Mesenchymal stem cell (in vitro differentiated cells and primary cell): ENCODE data around the gene HPCAL1.

Source experiments
- DNase-seq: peaks from one replicate; pipeline ENCODE4 v3.0.0-alpha.2; 2013
- H2AFZ ChIP-seq: one replicate; pipeline ENCODE4 v1.6.1; 2013; ENCODE audit warnings: low read depth, mild to moderate bottlenecking, control low read depth, inconsistent platforms, low read length, moderate library complexity
- H2AK5ac ChIP-seq: 2 replicates; pipeline ENCODE4 v1.6.1; 2013; ENCODE audit warnings: low read length, moderate library complexity, mild to moderate bottlenecking, inconsistent platforms; ENCODE audit not compliant: severe bottlenecking
- H2BK120ac ChIP-seq: one replicate; pipeline ENCODE4 v1.6.1; 2013; ENCODE audit warnings: low read depth, mild to moderate bottlenecking, inconsistent platforms, low read length, moderate library complexity
- H2BK12ac ChIP-seq, 2 experiments: one replicate each; pipeline ENCODE4 v1.6.1; 2013; ENCODE audit warnings: inconsistent platforms in 2 of 2, low read length in 2 of 2, mild to moderate bottlenecking in 2 of 2, moderate library complexity in 2 of 2, control low read depth in 1 of 2
- H2BK15ac ChIP-seq: one replicate; pipeline ENCODE4 v1.6.1; 2013; ENCODE audit warnings: mild to moderate bottlenecking, low read depth, inconsistent platforms; ENCODE audit not compliant: poor library complexity, severe bottlenecking
- H2BK5ac ChIP-seq: 2 replicates; pipeline ENCODE4 v1.6.1; 2013; ENCODE audit warnings: low read depth, mild to moderate bottlenecking, low read length, control low read depth, inconsistent platforms; ENCODE audit not compliant: poor library complexity, severe bottlenecking
- H3K14ac ChIP-seq, 2 experiments: one replicate each; pipeline ENCODE4 v1.6.1; 2013; ENCODE audit warnings: inconsistent platforms in 2 of 2, low read length in 2 of 2, control low read depth in 1 of 2, mild to moderate bottlenecking in 1 of 2, moderate library complexity in 1 of 2
- H3K18ac ChIP-seq, 2 experiments: one replicate each; pipeline ENCODE4 v1.6.1; 2013; ENCODE audit warnings: inconsistent platforms in 2 of 2, low read length in 2 of 2, control low read depth in 1 of 2, low read depth in 1 of 2, mild to moderate bottlenecking in 1 of 2
- H3K23ac ChIP-seq, 2 experiments: one replicate each; pipeline ENCODE4 v1.6.1; 2013; ENCODE audit warnings: inconsistent platforms in 2 of 2, low read length in 2 of 2, mild to moderate bottlenecking in 2 of 2, moderate library complexity in 2 of 2, control low read depth in 1 of 2
- H3K27ac ChIP-seq: 2 replicates; pipeline ENCODE4 v1.5.1; 2013; ENCODE audit warnings: mild to moderate bottlenecking, moderate library complexity, low read length, control low read depth, inconsistent platforms; ENCODE audit not compliant: poor library complexity, severe bottlenecking
- H3K27me3 ChIP-seq, 2 experiments: 2 replicates each; pipeline versions ENCODE4 v1.6.1 to v1.7.0; 2013; ENCODE audit warnings: low read length in 2 of 2, mild to moderate bottlenecking in 2 of 2, moderate library complexity in 2 of 2, control low read depth in 1 of 2, inconsistent platforms in 1 of 2; ENCODE audit not compliant: control insufficient read depth in 1 of 2, insufficient read depth in 1 of 2
- H3K36me3 ChIP-seq, 2 experiments: 2 replicates each; pipeline versions ENCODE4 v1.6.1 to v1.7.0; 2013; ENCODE audit warnings: low read length in 2 of 2, control low read depth in 1 of 2, inconsistent platforms in 1 of 2, low read depth in 1 of 2, mild to moderate bottlenecking in 1 of 2; ENCODE audit not compliant: insufficient read depth in 2 of 2, control insufficient read depth in 1 of 2
- H3K4ac ChIP-seq, 2 experiments: one replicate each; pipeline ENCODE4 v1.6.1; 2013; ENCODE audit warnings: inconsistent platforms in 2 of 2, low read length in 2 of 2, mild to moderate bottlenecking in 2 of 2, moderate library complexity in 2 of 2, control low read depth in 1 of 2, low read depth in 1 of 2
- H3K4me1 ChIP-seq: 2 replicates; pipeline ENCODE4 v1.6.1; 2013; ENCODE audit warnings: low read depth, low read length, control low read depth; ENCODE audit not compliant: control insufficient read depth, insufficient read depth
- H3K4me2 ChIP-seq: 2 replicates; pipeline ENCODE4 v1.6.1; 2013; ENCODE audit warnings: low read length, mild to moderate bottlenecking, inconsistent platforms; ENCODE audit not compliant: poor library complexity, severe bottlenecking
- H3K4me3 ChIP-seq, 2 experiments: 2 replicates each; pipeline versions ENCODE4 v1.5.1 to v1.7.0; 2013; ENCODE audit warnings: low read length in 2 of 2, mild to moderate bottlenecking in 2 of 2, control low read depth in 1 of 2, low read depth in 1 of 2; ENCODE audit not compliant: insufficient read depth in 1 of 2
- H3K79me1 ChIP-seq: replicated peaks from 2 replicates; pipeline ENCODE4 v1.6.1; 2013; ENCODE audit warnings: mild to moderate bottlenecking, control low read depth, low read length, inconsistent platforms; ENCODE audit not compliant: poor library complexity, severe bottlenecking
- H3K9ac ChIP-seq: 2 replicates; pipeline ENCODE4 v1.7.0; 2013; ENCODE audit warnings: mild to moderate bottlenecking, low read length, moderate library complexity
- H3K9me3 ChIP-seq: 2 replicates; pipeline ENCODE4 v1.7.0; 2013; ENCODE audit warnings: mild to moderate bottlenecking, low read length; ENCODE audit not compliant: control insufficient read depth
- H4K8ac ChIP-seq: one replicate; pipeline ENCODE4 v1.6.1; 2013; ENCODE audit warnings: inconsistent platforms, mild to moderate bottlenecking, low read length, moderate library complexity
- H4K91ac ChIP-seq: one replicate; pipeline ENCODE4 v1.6.1; 2013; ENCODE audit warnings: mild to moderate bottlenecking, low read length, inconsistent platforms
- WGBS: methylation state at CpG from one replicate; pipeline ENCODE4 v1.1.7; 2013; ENCODE audit warnings: mixed read lengths; 5-methylcytosine and 5-hydroxymethylcytosine counted together

Gene HPCAL1

GRCh38 chr2:10460366-10460796 is 157.7 kb downstream of the HPCAL1 start:
- no peaks in the 10 kb centered on the region for H3K36me3 ChIP-seq
- WGBS, result 91% methylated on average over 17 of the region's 17 CpGs
- H3K14ac ChIP-seq, result no peak overlapping the region
- no peak overlapping the region for H4K8ac ChIP-seq
- no peak overlapping the region for H3K9ac ChIP-seq
- H3K18ac ChIP-seq, result no peak overlapping the region
- H2BK12ac ChIP-seq, result no peak overlapping the region
- H4K91ac ChIP-seq, result no peak overlapping the region
- no peak overlapping the region for H3K23ac ChIP-seq
- no peak overlapping the region for H3K4me2 ChIP-seq
- no peak overlapping the region for H3K4ac ChIP-seq
- H3K4me3 ChIP-seq, result no peak overlapping the region
- no peak overlapping the region for H3K27ac ChIP-seq
- H2BK15ac ChIP-seq, result no peak overlapping the region
- peaks cover 12 to 24% of the 10 kb centered on the region in 2 experiments for H3K27me3 ChIP-seq
- no peaks in the 10 kb centered on the region for H3K79me1 ChIP-seq
- no peak overlapping the region for H2AK5ac ChIP-seq
- H2BK120ac ChIP-seq, result no peak overlapping the region
- H2BK5ac ChIP-seq, result no peak overlapping the region
- no peak overlapping the region for H2AFZ ChIP-seq
- H3K4me1 ChIP-seq, result no peaks in the 10 kb centered on the region
- no peak for DNase-seq
- H3K9me3 ChIP-seq, result no peaks in the 10 kb centered on the region

- no peak overlapping the region for H2AFZ ChIP-seq
- H4K91ac ChIP-seq, result no peak overlapping the region
- H3K9ac ChIP-seq, result no peak overlapping the region
- no peak for DNase-seq
- no peaks in the 10 kb centered on the region for H3K4me1 ChIP-seq
- no peak overlapping the region for H3K4ac ChIP-seq
- H3K9me3 ChIP-seq, result no peaks in the 10 kb centered on the region
- H2BK5ac ChIP-seq, result no peak overlapping the region
- H4K8ac ChIP-seq, result no peak overlapping the region
- H3K4me3 ChIP-seq, result no peak overlapping the region
- H2BK12ac ChIP-seq, result no peak overlapping the region
- H3K27ac ChIP-seq, result no peak overlapping the region
- no peaks in the 10 kb centered on the region for H3K36me3 ChIP-seq
- H2BK120ac ChIP-seq, result no peak overlapping the region
- peak overlapping the region in 1 of 2 experiments; percentile 31 for H3K14ac ChIP-seq
- no peak overlapping the region for H2AK5ac ChIP-seq
- no peak overlapping the region for H3K18ac ChIP-seq
- peaks cover 12 to 34% of the 10 kb centered on the region in 2 experiments for H3K27me3 ChIP-seq
- no peak overlapping the region for H3K23ac ChIP-seq
- H3K79me1 ChIP-seq, result no peaks in the 10 kb centered on the region
- 64% methylated on average over 15 of the region's 15 CpGs for WGBS
- H3K4me2 ChIP-seq, result no peak overlapping the region
- no peak overlapping the region for H2BK15ac ChIP-seq
These were observed 159.7 kb downstream of the HPCAL1 start for GRCh38 chr2:10462178-10463083.

DNA sequence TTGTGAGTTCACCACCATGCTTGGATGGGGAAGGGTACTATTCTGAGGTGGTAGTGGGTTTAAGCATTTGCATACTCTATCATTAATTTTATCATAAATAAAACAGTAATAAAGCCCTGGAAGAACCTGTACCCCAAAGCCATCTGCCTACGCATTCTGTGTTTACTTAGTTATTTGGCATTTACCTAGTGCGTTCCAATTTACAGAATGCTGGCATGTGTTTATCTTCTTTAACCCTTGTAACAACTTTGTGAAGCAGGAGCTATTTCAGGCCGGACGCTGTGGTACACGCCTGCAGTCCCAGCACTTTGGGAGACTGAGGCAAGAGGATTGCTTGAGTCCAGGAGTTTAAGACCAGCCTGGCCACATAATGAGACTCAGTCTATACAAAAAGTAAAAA is 163.2 kb downstream of the HPCAL1 start:
- no peak overlapping the region for H2BK120ac ChIP-seq
- DNase-seq, result no peak
- H3K4ac ChIP-seq, result no peak overlapping the region
- H3K79me1 ChIP-seq, result no peaks in the 10 kb centered on the region
- H3K9me3 ChIP-seq, result no peaks in the 10 kb centered on the region
- H3K4me1 ChIP-seq, result no peaks in the 10 kb centered on the region
- no peak overlapping the region for H2AFZ ChIP-seq
- no peak overlapping the region for H2AK5ac ChIP-seq
- no peak overlapping the region for H4K8ac ChIP-seq
- H3K36me3 ChIP-seq, result no peaks in the 10 kb centered on the region
- no peak overlapping the region for H4K91ac ChIP-seq
- no peak overlapping the region for H3K23ac ChIP-seq
- no peak overlapping the region for H2BK15ac ChIP-seq
- no peak overlapping the region for H3K27ac ChIP-seq
- no peak overlapping the region for H3K4me2 ChIP-seq
- H3K18ac ChIP-seq, result no peak overlapping the region
- no peak overlapping the region for H2BK12ac ChIP-seq
- no peak overlapping the region for H3K14ac ChIP-seq
- no peak overlapping the region for H3K4me3 ChIP-seq
- 93% methylated on average over 5 of the region's 5 CpGs for WGBS
- no peak overlapping the region for H3K9ac ChIP-seq
- no peak overlapping the region for H2BK5ac ChIP-seq
- H3K27me3 ChIP-seq, result peaks cover 8 to 46% of the 10 kb centered on the region in 2 experiments

- Histone ChIP-seq H3K27ac (no peak overlapping the region), H2AFZ (no peak overlapping the region), H3K27me3 (peaks cover 6 to 47% of the 10 kb centered on the region in 2 experiments), H2BK5ac (no peak overlapping the region), H2AK5ac (no peak overlapping the region), H4K8ac (no peak overlapping the region), H2BK12ac (no peak overlapping the region), H2BK15ac (no peak overlapping the region), H4K91ac (no peak overlapping the region), H3K4ac (no peak overlapping the region), H3K18ac (no peak overlapping the region), H3K23ac (no peak overlapping the region), H3K9me3 (no peaks in the 10 kb centered on the region), H3K4me3 (no peak overlapping the region), H3K14ac (no peak overlapping the region), H3K36me3 (no peaks in the 10 kb centered on the region), H3K79me1 (no peaks in the 10 kb centered on the region), H3K9ac (no peak overlapping the region), H3K4me2 (no peak overlapping the region), H2BK120ac (no peak overlapping the region), H3K4me1 (no peaks in the 10 kb centered on the region)
- DNase-seq, result no peak
- 82% methylated on average over 11 of the region's 11 CpGs for WGBS
These were observed 164.1 kb downstream of the HPCAL1 start for GRCh38 chr2:10466801-10467200.
